GM20000 (cell line): ENCODE measurements around the gene BOD1.

Experiments used
- DNase-seq: peaks from one replicate; pipeline ENCODE4 v3.0.0; 2012; ENCODE audit warnings: low spot score
- CTCF ChIP-seq: IDR thresholded peaks from 2 replicates; pipeline ENCODE4 v1.5.1; 2012; ENCODE audit warnings: mild to moderate bottlenecking, control low read depth; ENCODE audit errors: extremely low read depth, missing control alignments

Gene BOD1

DNA sequence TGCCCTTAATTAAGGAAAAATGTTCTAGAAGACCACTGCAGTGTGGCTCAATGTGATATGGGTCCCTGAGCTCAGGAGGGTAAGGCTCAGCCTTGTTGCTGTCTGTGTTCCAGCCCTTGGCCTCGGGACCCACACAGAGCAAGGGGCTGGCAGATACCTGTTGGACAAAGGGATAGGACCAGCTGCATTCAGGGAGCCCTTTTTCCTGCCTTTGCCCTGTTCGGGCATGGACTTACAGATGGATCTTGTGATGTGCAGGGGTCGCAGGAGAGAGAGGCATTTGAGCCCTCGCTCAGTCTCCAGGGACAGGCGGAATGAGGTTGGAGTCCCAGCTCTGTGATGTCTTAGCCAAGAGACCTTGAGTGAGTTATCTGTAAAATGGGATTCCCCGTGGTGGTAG is 12.1 kb upstream of the BOD1 start:
- DNase-seq = no peak
- no peak for TF ChIP-seq CTCF

DNA sequence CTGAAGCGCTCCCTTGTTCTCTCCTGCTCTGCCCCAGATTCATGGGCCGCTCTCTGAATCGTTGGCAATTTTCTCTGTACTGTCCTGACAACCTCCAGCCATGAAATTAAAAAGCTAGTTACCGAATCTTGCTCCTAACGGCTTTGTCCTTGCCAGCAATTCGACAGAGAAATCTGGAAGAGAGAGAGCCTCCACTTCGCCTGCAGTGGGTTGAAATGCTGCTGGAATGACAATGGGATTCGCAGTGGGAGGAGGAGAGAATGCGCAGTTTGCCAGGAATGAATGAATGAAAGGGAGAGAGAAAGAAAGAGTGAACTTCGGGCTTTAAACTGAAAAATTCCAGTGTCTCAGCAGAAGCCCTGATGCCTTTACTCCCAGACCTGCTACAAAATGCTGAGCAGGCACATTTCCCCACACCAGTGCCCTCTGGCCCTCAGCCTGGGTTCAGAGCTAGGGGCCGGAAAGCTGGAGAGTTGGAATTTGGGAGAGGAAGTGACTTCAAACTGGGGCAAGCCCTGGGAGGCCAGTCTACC is 11.5 kb upstream of the BOD1 start:
- DNase-seq = no peak
- no peak for TF ChIP-seq CTCF

- no peak for TF ChIP-seq CTCF
Observed at GRCh38 chr5:173627271-173627670, 10.8 kb upstream of the BOD1 start.

GRCh38 chr5:173626505-173626820 is 10.0 kb upstream of the BOD1 start:
- no peak for DNase-seq

More at GRCh38 chr5:173627271-173627670, 10.8 kb upstream of the BOD1 start:
- no peak for DNase-seq

GRCh38 chr5:173625673-173626504 is 9.4 kb upstream of the BOD1 start:
- TF ChIP-seq CTCF = peak; percentile 28
- DNase-seq = peak; percentile 46

More at GRCh38 chr5:173626505-173626820, 10.0 kb upstream of the BOD1 start:
- no peak for TF ChIP-seq CTCF

- no peak for TF ChIP-seq CTCF
- no peak for DNase-seq
Observed at GRCh38 chr5:173625261-173625660, 8.8 kb upstream of the BOD1 start.

DNA sequence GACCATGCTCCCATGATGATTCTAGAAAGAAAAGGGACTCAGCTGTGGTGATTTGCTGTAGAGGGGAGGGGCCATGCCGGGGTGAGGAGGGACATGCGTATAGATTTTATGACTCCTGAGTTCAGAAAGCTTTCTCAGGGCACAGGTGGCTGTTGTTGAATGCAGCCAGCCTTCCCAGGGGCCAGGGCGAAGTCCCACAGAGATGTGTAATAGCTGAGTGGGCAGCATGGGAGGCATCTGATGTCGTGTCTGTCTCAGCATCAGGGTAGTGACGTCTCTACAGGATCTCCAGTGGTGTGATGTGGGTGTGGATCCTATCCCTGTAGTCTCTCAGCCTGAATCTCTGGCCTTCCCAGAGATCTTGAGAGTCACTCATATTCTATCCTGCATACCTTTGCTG is 7.8 kb upstream of the BOD1 start:
- TF ChIP-seq CTCF = no peak

More for the DNA sequence above, 7.8 kb upstream of the BOD1 start:
- no peak for DNase-seq
